Heart left ventricle (tissue), 13 donors: ENCODE data around the gene MBP.

ENCODE experiments used
- POLR2A ChIP-seq, 2 donors: fragments of 450-650 bp; IDR thresholded peaks; one replicate each; pipeline ENCODE4 v1.6.1; 2017; ENCODE audit warnings: antibody characterized with exemption in 2 of 2, mild to moderate bottlenecking in 2 of 2, moderate library complexity in 2 of 2
- TF ChIP-seq, protein P1 (sequence below), 12 donors: fragments of 200-600 bp; sonication (generic) in 4 of 12; IDR thresholded peaks; one replicate each; pipeline versions ENCODE4 v1.5.0 to v1.8.0; 2018 to 2022; ENCODE audit warnings: antibody characterized with exemption in 12 of 12, mild to moderate bottlenecking in 5 of 12
- donor health status: ischemic (EF 13 %, LVEDD 7.1; RV severe dilation, severe dysfunction).
- donor health status: DM: no; HTN: yes; CAD: no.
- donor health status: DM: no; HTN: no; CAD: no.
- donor health status: ischemic (EF 25% LVEDD 6.9; RV normal size, moderate dysfunction).
- donor health status: ischemic (EF 25% LVEDD 5.7; RV mildly dilated, moderate dysfunction).
- donor health status: ischemic (EF 35%, LVEDD 5.7; RV mildly dilated, moderate dysfunction).
- donor health status: nonischemic (EF 11% LVEDD 7.7; RV severe dilation, severe dysfunction).
- donor health status: DM: yes; HTN: yes; CAD: no.
- donor health status: PGD.
- donor health status: ischemic (EF 29% LVEDD 5.4; RV normal size, mild dysfunction).
- donor health status: nonischemic (EF 23%, LVEDD 6.1; RV moderate dilation, normal function).

DNA sequence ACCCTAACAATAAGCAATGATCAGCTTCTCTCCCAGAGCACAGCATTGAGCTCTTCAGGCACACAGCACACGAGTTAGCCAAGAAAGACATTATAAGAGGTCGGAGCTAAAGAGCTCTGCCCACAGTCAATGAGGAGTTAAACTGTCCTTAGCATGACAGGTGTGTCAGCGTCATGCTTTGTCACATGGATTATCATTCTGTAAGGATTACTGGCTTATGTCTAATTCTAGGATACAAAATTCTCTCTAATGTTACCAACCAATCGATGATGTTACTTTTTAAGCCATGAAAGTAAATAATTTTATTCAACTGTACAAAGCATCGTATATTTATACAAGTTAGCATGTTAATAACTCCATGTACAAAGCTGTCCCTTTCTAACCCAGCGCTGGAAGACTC is 201.4 kb downstream of the MBP start:
- TF ChIP-seq, protein P1, sequence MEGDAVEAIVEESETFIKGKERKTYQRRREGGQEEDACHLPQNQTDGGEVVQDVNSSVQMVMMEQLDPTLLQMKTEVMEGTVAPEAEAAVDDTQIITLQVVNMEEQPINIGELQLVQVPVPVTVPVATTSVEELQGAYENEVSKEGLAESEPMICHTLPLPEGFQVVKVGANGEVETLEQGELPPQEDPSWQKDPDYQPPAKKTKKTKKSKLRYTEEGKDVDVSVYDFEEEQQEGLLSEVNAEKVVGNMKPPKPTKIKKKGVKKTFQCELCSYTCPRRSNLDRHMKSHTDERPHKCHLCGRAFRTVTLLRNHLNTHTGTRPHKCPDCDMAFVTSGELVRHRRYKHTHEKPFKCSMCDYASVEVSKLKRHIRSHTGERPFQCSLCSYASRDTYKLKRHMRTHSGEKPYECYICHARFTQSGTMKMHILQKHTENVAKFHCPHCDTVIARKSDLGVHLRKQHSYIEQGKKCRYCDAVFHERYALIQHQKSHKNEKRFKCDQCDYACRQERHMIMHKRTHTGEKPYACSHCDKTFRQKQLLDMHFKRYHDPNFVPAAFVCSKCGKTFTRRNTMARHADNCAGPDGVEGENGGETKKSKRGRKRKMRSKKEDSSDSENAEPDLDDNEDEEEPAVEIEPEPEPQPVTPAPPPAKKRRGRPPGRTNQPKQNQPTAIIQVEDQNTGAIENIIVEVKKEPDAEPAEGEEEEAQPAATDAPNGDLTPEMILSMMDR (IDR thresholded peaks at IDR 0.05): no peak
- no peak for TF ChIP-seq POLR2A (IDR thresholded peaks at IDR 0.05)
